Measurements from ENCODE around the gene MARS1. TPM values are rescaled to one million over a fixed set of nuclear protein-coding genes. Genes with fewer than 3 reads are reported as not detected.

MARS1 gene
- total and polyA plus RNA-seq, 8 donors, result 35.1 to 1,821 (median 61.7) TPM

DNA sequence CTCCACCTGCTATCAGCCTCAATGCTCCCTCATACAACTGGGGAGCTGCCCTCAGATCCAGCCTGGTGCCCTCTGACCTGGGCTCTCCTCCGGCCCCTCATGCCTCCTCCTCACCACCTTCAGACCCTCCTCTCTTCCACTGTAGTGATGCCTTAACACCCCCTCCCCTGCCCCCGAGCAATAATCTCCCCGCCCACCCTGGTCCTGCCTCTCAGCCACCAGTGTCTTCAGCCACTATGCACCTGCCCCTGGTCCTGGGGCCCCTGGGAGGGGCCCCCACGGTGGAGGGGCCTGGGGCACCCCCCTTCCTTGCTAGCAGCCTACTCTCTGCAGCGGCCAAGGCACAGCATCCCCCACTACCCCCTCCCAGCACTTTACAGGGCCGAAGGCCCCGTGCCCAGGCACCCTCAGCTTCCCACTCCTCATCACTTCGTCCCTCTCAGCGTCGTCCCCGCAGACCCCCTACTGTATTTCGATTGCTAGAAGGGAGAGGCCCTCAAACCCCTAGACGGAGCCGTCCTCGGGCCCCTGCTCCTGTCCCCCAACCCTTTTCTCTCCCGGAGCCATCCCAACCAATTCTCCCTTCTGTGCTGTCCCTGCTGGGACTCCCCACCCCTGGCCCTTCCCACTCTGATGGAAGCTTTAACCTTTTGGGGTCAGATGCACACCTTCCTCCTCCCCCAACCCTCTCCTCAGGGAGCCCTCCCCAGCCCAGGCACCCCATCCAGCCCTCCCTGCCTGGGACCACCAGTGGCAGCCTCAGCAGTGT, 37.9 kb downstream of the MARS1 start:
- peaks cover 37 to 63% (median 48%) of the 10 kb centered on the region in 4 donors for H3K4me1 ChIP-seq
- H3K27ac ChIP-seq, result peak overlapping the region in 3 of 5 donors; percentile 26 to 99 (median 29)
- H3K36me3 ChIP-seq, result peaks cover 60 to 66% (median 64%) of the 10 kb centered on the region in 4 donors
- 81 to 85% (median 83%) methylated on average over 16 of the region's 16 CpGs for WGBS, 5 donors
- DNase-seq, result no peak
- intact Hi-C loops (cut with DNase I; ENCODE audit: low total_unique reads), result no loop called here
- TF ChIP-seq EP300 (IDR thresholded peaks at IDR 0.05) (no peak), POLR2A (IDR thresholded peaks at IDR 0.05) (no peak), POLR2AphosphoS5 (IDR thresholded peaks at IDR 0.05) (no peak)
- TF ChIP-seq, protein P1, sequence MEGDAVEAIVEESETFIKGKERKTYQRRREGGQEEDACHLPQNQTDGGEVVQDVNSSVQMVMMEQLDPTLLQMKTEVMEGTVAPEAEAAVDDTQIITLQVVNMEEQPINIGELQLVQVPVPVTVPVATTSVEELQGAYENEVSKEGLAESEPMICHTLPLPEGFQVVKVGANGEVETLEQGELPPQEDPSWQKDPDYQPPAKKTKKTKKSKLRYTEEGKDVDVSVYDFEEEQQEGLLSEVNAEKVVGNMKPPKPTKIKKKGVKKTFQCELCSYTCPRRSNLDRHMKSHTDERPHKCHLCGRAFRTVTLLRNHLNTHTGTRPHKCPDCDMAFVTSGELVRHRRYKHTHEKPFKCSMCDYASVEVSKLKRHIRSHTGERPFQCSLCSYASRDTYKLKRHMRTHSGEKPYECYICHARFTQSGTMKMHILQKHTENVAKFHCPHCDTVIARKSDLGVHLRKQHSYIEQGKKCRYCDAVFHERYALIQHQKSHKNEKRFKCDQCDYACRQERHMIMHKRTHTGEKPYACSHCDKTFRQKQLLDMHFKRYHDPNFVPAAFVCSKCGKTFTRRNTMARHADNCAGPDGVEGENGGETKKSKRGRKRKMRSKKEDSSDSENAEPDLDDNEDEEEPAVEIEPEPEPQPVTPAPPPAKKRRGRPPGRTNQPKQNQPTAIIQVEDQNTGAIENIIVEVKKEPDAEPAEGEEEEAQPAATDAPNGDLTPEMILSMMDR (IDR thresholded peaks at IDR 0.05), result no peak
- H3K27me3 ChIP-seq, result no peaks in the 10 kb centered on the region
- no peaks in the 10 kb centered on the region for H3K9me3 ChIP-seq
- peak overlapping the region in 1 of 4 donors; percentile 58 for H3K4me3 ChIP-seq

DNA sequence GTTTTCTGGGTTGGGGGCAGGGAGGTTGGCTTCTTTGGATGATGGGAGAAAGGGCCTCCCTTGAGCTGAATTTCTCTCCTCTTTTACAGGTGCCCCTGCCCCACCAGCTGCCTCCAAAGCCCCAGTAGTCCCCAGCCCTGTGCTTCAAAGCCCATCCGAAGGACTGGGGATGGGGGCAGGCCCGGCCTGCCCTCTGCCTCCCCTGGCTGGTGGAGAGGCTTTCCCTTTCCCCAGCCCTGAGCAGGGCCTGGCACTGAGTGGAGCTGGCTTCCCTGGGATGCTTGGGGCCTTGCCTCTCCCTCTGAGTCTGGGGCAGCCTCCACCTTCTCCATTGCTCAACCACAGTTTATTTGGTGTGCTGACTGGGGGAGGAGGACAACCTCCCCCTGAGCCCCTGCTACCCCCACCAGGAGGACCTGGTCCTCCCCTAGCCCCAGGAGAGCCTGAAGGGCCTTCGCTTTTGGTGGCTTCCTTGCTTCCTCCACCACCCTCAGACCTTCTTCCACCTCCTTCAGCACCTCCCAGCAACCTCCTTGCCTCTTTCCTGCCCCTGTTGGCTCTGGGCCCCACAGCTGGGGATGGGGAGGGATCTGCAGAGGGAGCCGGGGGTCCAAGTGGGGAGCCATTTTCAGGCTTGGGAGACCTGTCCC, 38.7 kb downstream of the MARS1 start:
- H3K4me1 ChIP-seq, result peaks cover 29 to 55% (median 40%) of the 10 kb centered on the region in 4 donors
- H3K4me3 ChIP-seq, result no peak overlapping the region
- intact Hi-C loops (cut with DNase I; ENCODE audit: low total_unique reads), result no loop called here
- DNase-seq, result no peak
- H3K36me3 ChIP-seq, result peaks cover 65 to 74% (median 72%) of the 10 kb centered on the region in 4 donors
- H3K27me3 ChIP-seq, result no peaks in the 10 kb centered on the region
- peak overlapping the region in 3 of 5 donors; percentile 26 to 99 (median 29) for H3K27ac ChIP-seq
- WGBS, 5 donors, result 76 to 95% (median 83%) methylated on average over 4 of the region's 4 CpGs
- TF ChIP-seq POLR2AphosphoS5 (IDR thresholded peaks at IDR 0.05) (no peak), EP300 (IDR thresholded peaks at IDR 0.05) (no peak), POLR2A (IDR thresholded peaks at IDR 0.05) (no peak)
- TF ChIP-seq, protein P1 (IDR thresholded peaks at IDR 0.05), result no peak
- H3K9me3 ChIP-seq, result no peaks in the 10 kb centered on the region

DNA sequence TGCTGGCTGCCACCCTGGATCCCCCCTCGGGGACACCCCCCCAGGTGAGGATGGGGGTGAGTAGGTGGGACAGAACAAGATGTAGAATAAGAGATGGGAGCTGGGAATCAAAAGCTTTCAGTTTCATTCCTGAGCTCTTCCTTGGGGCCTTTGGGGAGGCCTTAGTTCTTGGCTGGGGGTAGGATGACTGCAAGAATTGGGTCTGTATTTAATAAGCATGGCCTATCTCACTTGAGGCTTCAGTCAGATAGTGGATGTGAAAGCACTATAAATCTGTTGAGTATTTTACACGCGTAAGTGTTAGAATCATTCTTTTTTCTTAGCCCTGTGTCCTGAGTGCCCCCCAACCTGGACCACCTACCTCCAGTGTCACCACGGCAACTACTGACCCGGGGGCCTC, 39.3 kb downstream of the MARS1 start:
- no peak for TF ChIP-seq EP300 (IDR thresholded peaks at IDR 0.05)
- TF ChIP-seq POLR2A (IDR thresholded peaks at IDR 0.05), result no peak
- TF ChIP-seq, protein P1 (IDR thresholded peaks at IDR 0.05), result no peak
- no peak for TF ChIP-seq POLR2AphosphoS5 (IDR thresholded peaks at IDR 0.05)
- intact Hi-C loops (cut with DNase I; ENCODE audit: low total_unique reads), result no loop called here
- peaks cover 71 to 80% (median 78%) of the 10 kb centered on the region in 4 donors for H3K36me3 ChIP-seq
- no peaks in the 10 kb centered on the region for H3K9me3 ChIP-seq
- H3K4me3 ChIP-seq, result no peak overlapping the region
- H3K4me1 ChIP-seq, result peaks cover 23 to 50% (median 36%) of the 10 kb centered on the region in 4 donors
- DNase-seq, result no peak
- H3K27me3 ChIP-seq, result no peaks in the 10 kb centered on the region
- peak overlapping the region in 1 of 5 donors; percentile 26 for H3K27ac ChIP-seq
- WGBS, 5 donors, result 69 to 81% (median 77%) methylated on average over 5 of the region's 5 CpGs

DNA sequence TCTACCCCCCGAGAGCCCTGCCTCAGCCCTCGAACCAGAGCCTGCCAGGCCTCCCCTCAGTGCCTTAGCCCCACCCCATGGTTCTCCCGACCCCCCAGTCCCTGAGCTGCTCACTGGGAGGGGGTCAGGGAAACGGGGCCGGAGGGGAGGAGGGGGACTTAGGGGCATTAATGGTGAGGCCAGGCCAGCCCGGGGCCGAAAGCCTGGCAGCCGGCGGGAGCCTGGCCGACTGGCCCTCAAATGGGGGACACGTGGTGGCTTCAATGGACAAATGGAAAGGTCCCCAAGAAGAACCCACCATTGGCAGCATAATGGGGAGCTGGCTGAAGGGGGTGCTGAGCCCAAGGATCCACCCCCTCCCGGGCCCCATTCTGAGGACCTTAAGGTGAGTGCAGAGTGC, 40.3 kb downstream of the MARS1 start:
- Histone ChIP-seq H3K9me3 (no peaks in the 10 kb centered on the region), H3K4me1 (peaks cover 22 to 50% (median 35%) of the 10 kb centered on the region in 4 donors), H3K27ac (no peak overlapping the region), H3K36me3 (peaks cover 81 to 90% (median 88%) of the 10 kb centered on the region in 4 donors), H3K4me3 (no peak overlapping the region), H3K27me3 (no peaks in the 10 kb centered on the region)
- no peak for DNase-seq
- intact Hi-C loops (cut with DNase I; ENCODE audit: low total_unique reads), result no loop called here
- WGBS, 5 donors, result 75 to 90% (median 86%) methylated on average over 12 of the region's 12 CpGs
- TF ChIP-seq POLR2A (IDR thresholded peaks at IDR 0.05) (no peak), POLR2AphosphoS5 (IDR thresholded peaks at IDR 0.05) (no peak), EP300 (IDR thresholded peaks at IDR 0.05) (no peak)
- TF ChIP-seq, protein P1 (IDR thresholded peaks at IDR 0.05), result no peak

Measured in stomach (tissue), 9 donors.